ENCODE measurements around the gene SMIM44.

DNA sequence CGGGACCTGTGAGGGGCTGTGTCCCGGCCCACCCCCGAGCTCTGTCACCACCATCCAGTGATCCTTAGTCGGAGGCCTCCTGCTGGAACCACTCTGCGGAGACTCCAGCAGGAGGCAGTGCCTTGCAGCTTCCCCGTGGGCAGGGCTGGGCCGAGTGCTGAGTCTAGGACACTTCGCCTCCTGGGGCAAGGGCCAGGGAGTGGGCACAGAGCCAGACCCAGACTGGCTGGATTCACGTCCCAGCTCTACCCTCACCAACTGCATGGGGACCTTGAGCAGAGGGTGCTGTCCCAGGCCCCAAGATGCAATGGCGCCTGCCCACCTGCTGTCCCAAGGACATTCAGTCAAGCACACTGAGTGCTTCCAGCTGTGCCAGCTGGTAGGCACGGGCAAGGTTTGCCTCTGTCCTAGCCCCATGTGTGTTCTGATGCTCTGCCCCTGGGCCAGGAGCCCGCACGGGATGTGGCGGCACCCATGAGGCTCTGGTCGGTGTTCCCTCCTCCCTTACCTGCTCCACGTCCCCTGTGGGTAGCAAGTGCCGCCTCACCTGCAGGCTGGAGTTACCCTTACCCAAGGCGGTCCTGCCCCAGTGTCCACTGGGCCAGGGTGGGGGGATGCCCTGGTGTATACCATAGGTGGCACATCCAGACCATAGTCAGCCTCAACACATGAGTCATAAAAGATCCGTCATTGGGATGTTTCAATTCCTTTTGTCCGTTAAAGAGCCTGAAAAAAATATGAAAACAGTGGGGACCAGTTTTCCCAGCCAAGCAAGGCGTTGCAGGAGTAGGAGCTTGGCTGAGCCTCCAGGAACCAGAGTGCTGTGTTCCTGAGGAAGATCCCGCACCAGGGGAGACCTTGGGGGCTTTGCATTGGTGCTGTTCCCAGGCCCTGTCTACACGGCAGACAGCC lies 30.2 kb upstream of the SMIM44 start:
- TF ChIP-seq EZH2 (IDR thresholded peaks at IDR 0.05) (no peak), POLR2AphosphoS5 (IDR thresholded peaks at IDR 0.05; ENCODE audit: borderline replicate concordance, low read depth, low read length) (no peak)
